ENCODE measurements around the gene IGF1R. TPM values are rescaled to one million over a fixed set of nuclear protein-coding genes. Genes with fewer than 3 reads are reported as not detected.

Gene IGF1R
- total RNA-seq, 1 experiment from 2014 or later = 16.3 TPM

- intact Hi-C loops (cut with micrococcal nuclease) = no loop called here
- ChIA-PET CTCF (no interaction called here), POLR2A (no interaction called here), RAD21 (ENCODE audit: low non-redundant PET in 1 of 2, low total read pairs in 2 of 2, uncharacterized antibody in 2 of 2, unreplicated experiment in 2 of 2) (no interaction called here)
- Histone ChIP-seq H3K36me3 (ENCODE audit: control insufficient read depth in 1 of 2, insufficient read depth in 2 of 2, low read length in 2 of 2) (no peaks in the 10 kb centered on the region), H3K9ac (ENCODE audit: low read length) (no peak overlapping the region), H3K4me3 (replicated peaks in 1 of 2; ENCODE audit: low read depth in 1 of 2, low read length in 2 of 2) (no peak overlapping the region), H4K20me1 (ENCODE audit: insufficient read depth) (no peaks in the 10 kb centered on the region), H3K27ac (ENCODE audit: low read depth, low read length) (no peak overlapping the region), H3K4me1 (ENCODE audit: control insufficient read depth in 1 of 2, insufficient read depth in 2 of 2, low read length in 2 of 2) (peaks cover 16 to 20% of the 10 kb centered on the region in 2 experiments), H3K9me3 (ENCODE audit: control insufficient read depth in 1 of 2, insufficient read depth in 1 of 2, low read depth in 1 of 2, low read length in 2 of 2) (no peaks in the 10 kb centered on the region), H3K79me2 (ENCODE audit: insufficient read depth, low read length) (no peaks in the 10 kb centered on the region), H2AFZ (ENCODE audit: low read depth, low read length, poor library complexity, severe bottlenecking) (no peak overlapping the region), H3K9me2 (ENCODE audit: insufficient read depth) (no peaks in the 10 kb centered on the region), H3K4me2 (ENCODE audit: low read length) (no peak overlapping the region), H3K27me3 (ENCODE audit: insufficient read depth, low read length) (no peaks in the 10 kb centered on the region)
- DNase-seq (ENCODE audit: low read depth, low spot score) = no peak
- TF ChIP-seq SIN3A (IDR thresholded peaks at IDR 0.05; ENCODE audit: low read depth) (no peak), POLR2AphosphoS5 (IDR thresholded peaks at IDR 0.05; ENCODE audit: low read depth, low read length) (no peak), CBX3 (IDR thresholded peaks at IDR 0.05; ENCODE audit: low read depth) (no peak), ZNF274 (IDR thresholded peaks at IDR 0.05; ENCODE audit: low read depth, low read length) (no peak), REST (IDR thresholded peaks at IDR 0.05; ENCODE audit: low read depth) (no peak), SRF (IDR thresholded peaks at IDR 0.05; ENCODE audit: low read depth) (no peak), TCF7L2 (IDR thresholded peaks at IDR 0.05; ENCODE audit: borderline replicate concordance, extremely low read depth, insufficient read depth, insufficient read length) (no peak)
- no peak for ATAC-seq
- BruUV-seq (replicated peaks) = no TSS peak
Measured at GRCh38 chr15:98673133-98673532, 24.8 kb downstream of the IGF1R start.

- Histone ChIP-seq H3K4me2 (ENCODE audit: low read length) (no peak overlapping the region), H3K4me3 (replicated peaks in 1 of 2; ENCODE audit: low read depth in 1 of 2, low read length in 2 of 2) (no peak overlapping the region), H4K20me1 (ENCODE audit: insufficient read depth) (no peaks in the 10 kb centered on the region), H3K27ac (ENCODE audit: low read depth, low read length) (no peak overlapping the region), H3K9ac (ENCODE audit: low read length) (no peak overlapping the region), H2AFZ (ENCODE audit: low read depth, low read length, poor library complexity, severe bottlenecking) (no peak overlapping the region), H3K79me2 (ENCODE audit: insufficient read depth, low read length) (no peaks in the 10 kb centered on the region), H3K4me1 (ENCODE audit: control insufficient read depth in 1 of 2, insufficient read depth in 2 of 2, low read length in 2 of 2) (peaks cover 4 to 8% of the 10 kb centered on the region in 2 experiments), H3K36me3 (ENCODE audit: control insufficient read depth in 1 of 2, insufficient read depth in 2 of 2, low read length in 2 of 2) (no peaks in the 10 kb centered on the region), H3K27me3 (ENCODE audit: insufficient read depth, low read length) (no peaks in the 10 kb centered on the region), H3K9me2 (ENCODE audit: insufficient read depth) (no peaks in the 10 kb centered on the region), H3K9me3 (ENCODE audit: control insufficient read depth in 1 of 2, insufficient read depth in 1 of 2, low read depth in 1 of 2, low read length in 2 of 2) (no peaks in the 10 kb centered on the region)
- DNase-seq (ENCODE audit: low read depth, low spot score) (no peak), ATAC-seq (no peak)
- CTCF ChIA-PET = no interaction called here
- intact Hi-C loops (cut with micrococcal nuclease) = no loop called here
- no TSS peak for BruUV-seq (replicated peaks)
- RAD21 ChIA-PET (ENCODE audit: low non-redundant PET in 1 of 2, low total read pairs in 2 of 2, uncharacterized antibody in 2 of 2, unreplicated experiment in 2 of 2) = no interaction called here
- POLR2A ChIA-PET = no interaction called here
- TF ChIP-seq SIN3A (IDR thresholded peaks at IDR 0.05; ENCODE audit: low read depth) (no peak), ZFX (IDR thresholded peaks at IDR 0.05) (no peak), ZNF274 (IDR thresholded peaks at IDR 0.05; ENCODE audit: low read depth, low read length) (no peak), ATF3 (IDR thresholded peaks at IDR 0.05) (no peak), MAX (IDR thresholded peaks at IDR 0.05) (no peak), ELF1 (IDR thresholded peaks at IDR 0.05; ENCODE audit: borderline replicate concordance, low read depth) (no peak), JUND (IDR thresholded peaks at IDR 0.05) (no peak), CTCF (IDR thresholded peaks at IDR 0.05 in 2 of 3, conservative IDR thresholded peaks at IDR 0.05 in 1 of 3; ENCODE audit: borderline replicate concordance in 1 of 3, insufficient read depth in 1 of 3, low read depth in 2 of 3, low read length in 2 of 3) (no peak)
Measured at GRCh38 chr15:98674336-98674735, 26.0 kb downstream of the IGF1R start.
